Mesendoderm (in vitro differentiated cells): ENCODE results near the gene HABP2.

Experiments
- DNase-seq: peaks from one replicate; pipeline ENCODE4 v3.0.0; 2013
- H2AK5ac ChIP-seq: 2 replicates; pipeline ENCODE4 v1.6.1; 2013; ENCODE audit warnings: low read length, inconsistent platforms
- H2BK120ac ChIP-seq: 2 replicates; pipeline ENCODE4 v1.6.1; 2013; ENCODE audit warnings: low read depth, mild to moderate bottlenecking, low read length, moderate library complexity, mixed read lengths
- H2BK15ac ChIP-seq: replicated peaks from 2 replicates; pipeline ENCODE4 v1.6.1; 2013; ENCODE audit warnings: low read depth, mild to moderate bottlenecking, moderate library complexity
- H2BK5ac ChIP-seq: 2 replicates; pipeline ENCODE4 v1.6.1; 2013; ENCODE audit warnings: low read length, inconsistent platforms
- H3K18ac ChIP-seq: 2 replicates; pipeline ENCODE4 v1.6.1; 2013; ENCODE audit warnings: mild to moderate bottlenecking, low read length, mixed read lengths
- H3K23ac ChIP-seq: one replicate; pipeline ENCODE4 v1.6.1; 2013; ENCODE audit warnings: low read length
- H3K27ac ChIP-seq: 2 replicates; pipeline ENCODE4 v1.5.1; 2013; ENCODE audit warnings: low read depth, mild to moderate bottlenecking, inconsistent platforms, low read length, moderate library complexity
- H3K27me3 ChIP-seq: 2 replicates; pipeline ENCODE4 v1.6.1; 2013; ENCODE audit warnings: low read length, control low read depth, mild to moderate bottlenecking, inconsistent platforms; ENCODE audit not compliant: insufficient read depth, poor library complexity
- H3K36me3 ChIP-seq: 2 replicates; pipeline ENCODE4 v1.6.1; 2013; ENCODE audit warnings: low read length, inconsistent platforms; ENCODE audit not compliant: control insufficient read depth, insufficient read depth
- H3K4ac ChIP-seq: one replicate; pipeline ENCODE4 v1.6.1; 2013; ENCODE audit warnings: low read depth, mild to moderate bottlenecking, low read length, moderate library complexity
- H3K4me1 ChIP-seq: 2 replicates; pipeline ENCODE4 v1.6.1; 2013; ENCODE audit warnings: low read depth, low read length, inconsistent platforms; ENCODE audit not compliant: control insufficient read depth
- H3K4me2 ChIP-seq: 2 replicates; pipeline ENCODE4 v1.6.1; 2013; ENCODE audit warnings: low read length
- H3K4me3 ChIP-seq: 2 replicates; pipeline ENCODE4 v1.5.1; 2013; ENCODE audit warnings: mild to moderate bottlenecking, low read length
- H3K56ac ChIP-seq: one replicate; pipeline ENCODE4 v1.6.1; 2013; ENCODE audit warnings: low read length
- H3K79me1 ChIP-seq: 2 replicates; pipeline ENCODE4 v1.6.1; 2013; ENCODE audit warnings: low read length, inconsistent platforms
- H3K79me2 ChIP-seq: 2 replicates; pipeline ENCODE4 v1.6.1; 2013; ENCODE audit warnings: mild to moderate bottlenecking, low read length; ENCODE audit not compliant: control insufficient read depth, insufficient read depth
- H3K9ac ChIP-seq: 2 replicates; pipeline ENCODE4 v1.6.1; 2013; ENCODE audit warnings: low read length, inconsistent platforms
- H4K5ac ChIP-seq: one replicate; pipeline ENCODE4 v1.6.1; 2013; ENCODE audit warnings: low read length
- H4K8ac ChIP-seq: one replicate; pipeline ENCODE4 v1.6.1; 2013; ENCODE audit warnings: low read depth, mild to moderate bottlenecking, control low read depth, low read length, moderate library complexity
- WGBS: extraction: QIAGEN DNeasy Blood & Tissue Kit; methylation state at CpG from one replicate; pipeline ENCODE4 v1.1.7; 2013; ENCODE audit warnings: low lambda C conversion rate, missing lambda C conversion rate; ENCODE audit not compliant: insufficient coverage; ENCODE audit errors: extremely low coverage; 5-methylcytosine and 5-hydroxymethylcytosine counted together

HABP2 gene

GRCh38 chr10:113560071-113560470 is 7.2 kb downstream of the HABP2 start:
- no peak overlapping the region for H4K8ac ChIP-seq
- no peaks in the 10 kb centered on the region for H3K36me3 ChIP-seq
- no peak overlapping the region for H3K56ac ChIP-seq
- H2BK15ac ChIP-seq: no peak overlapping the region
- H2AK5ac ChIP-seq: no peak overlapping the region
- H3K9ac ChIP-seq: no peak overlapping the region
- no peak overlapping the region for H3K27ac ChIP-seq
- no peak overlapping the region for H3K4me3 ChIP-seq
- peaks cover 3% of the 10 kb centered on the region for H3K27me3 ChIP-seq
- no peak overlapping the region for H2BK120ac ChIP-seq
- WGBS: no CpG with 5 or more reads among the region's 5 CpGs
- H3K23ac ChIP-seq: no peak overlapping the region
- no peaks in the 10 kb centered on the region for H3K79me1 ChIP-seq
- H3K4me2 ChIP-seq: no peak overlapping the region
- DNase-seq: no peak
- H3K4me1 ChIP-seq: no peaks in the 10 kb centered on the region
- no peak overlapping the region for H3K18ac ChIP-seq
- H4K5ac ChIP-seq: no peak overlapping the region
- H3K4ac ChIP-seq: no peak overlapping the region
- H2BK5ac ChIP-seq: no peak overlapping the region
- H3K79me2 ChIP-seq: no peaks in the 10 kb centered on the region

GRCh38 chr10:113561214-113561613 is 8.4 kb downstream of the HABP2 start:
- Histone ChIP-seq H3K9ac (no peak overlapping the region), H3K4me2 (no peak overlapping the region), H4K8ac (no peak overlapping the region), H3K79me2 (no peaks in the 10 kb centered on the region), H3K36me3 (no peaks in the 10 kb centered on the region), H3K4me1 (no peaks in the 10 kb centered on the region), H2BK15ac (no peak overlapping the region), H2AK5ac (no peak overlapping the region), H3K4ac (no peak overlapping the region), H2BK120ac (no peak overlapping the region), H2BK5ac (no peak overlapping the region), H3K27ac (no peak overlapping the region), H3K4me3 (no peak overlapping the region), H3K23ac (no peak overlapping the region), H3K27me3 (peaks cover 3% of the 10 kb centered on the region), H3K18ac (no peak overlapping the region), H3K79me1 (no peaks in the 10 kb centered on the region), H3K56ac (no peak overlapping the region), H4K5ac (no peak overlapping the region)
- no CpG with 5 or more reads among the region's 3 CpGs for WGBS
- no peak for DNase-seq

GRCh38 chr10:113562069-113562468 is 9.2 kb downstream of the HABP2 start:
- Histone ChIP-seq H2BK120ac (no peak overlapping the region), H3K27ac (no peak overlapping the region), H3K56ac (no peak overlapping the region), H3K4me2 (no peak overlapping the region), H3K4me1 (no peaks in the 10 kb centered on the region), H3K4me3 (no peak overlapping the region), H4K8ac (no peak overlapping the region), H3K27me3 (peaks cover 3% of the 10 kb centered on the region), H3K4ac (no peak overlapping the region), H3K9ac (no peak overlapping the region), H2BK15ac (no peak overlapping the region), H3K79me1 (no peaks in the 10 kb centered on the region), H2AK5ac (no peak overlapping the region), H4K5ac (no peak overlapping the region), H3K36me3 (no peaks in the 10 kb centered on the region), H3K18ac (no peak overlapping the region), H3K79me2 (no peaks in the 10 kb centered on the region), H2BK5ac (no peak overlapping the region), H3K23ac (no peak overlapping the region)
- WGBS: no CpG with 5 or more reads among the region's 6 CpGs
- DNase-seq: no peak

- H4K5ac ChIP-seq: no peak overlapping the region
- no peak overlapping the region for H3K4ac ChIP-seq
- no peak overlapping the region for H3K18ac ChIP-seq
- DNase-seq: no peak
- no peaks in the 10 kb centered on the region for H3K79me1 ChIP-seq
- H2BK5ac ChIP-seq: no peak overlapping the region
- no peak overlapping the region for H3K4me3 ChIP-seq
- H3K9ac ChIP-seq: no peak overlapping the region
- no peak overlapping the region for H3K27ac ChIP-seq
- H3K27me3 ChIP-seq: peaks cover 3% of the 10 kb centered on the region
- H3K79me2 ChIP-seq: no peaks in the 10 kb centered on the region
- H3K36me3 ChIP-seq: no peaks in the 10 kb centered on the region
- no peaks in the 10 kb centered on the region for H3K4me1 ChIP-seq
- no peak overlapping the region for H4K8ac ChIP-seq
- H2AK5ac ChIP-seq: no peak overlapping the region
- no CpG with 5 or more reads among the region's 5 CpGs for WGBS
- no peak overlapping the region for H3K56ac ChIP-seq
- H3K23ac ChIP-seq: no peak overlapping the region
- no peak overlapping the region for H3K4me2 ChIP-seq
- no peak overlapping the region for H2BK120ac ChIP-seq
- H2BK15ac ChIP-seq: no peak overlapping the region
Observed at GRCh38 chr10:113562704-113563103, 9.9 kb downstream of the HABP2 start.

DNA sequence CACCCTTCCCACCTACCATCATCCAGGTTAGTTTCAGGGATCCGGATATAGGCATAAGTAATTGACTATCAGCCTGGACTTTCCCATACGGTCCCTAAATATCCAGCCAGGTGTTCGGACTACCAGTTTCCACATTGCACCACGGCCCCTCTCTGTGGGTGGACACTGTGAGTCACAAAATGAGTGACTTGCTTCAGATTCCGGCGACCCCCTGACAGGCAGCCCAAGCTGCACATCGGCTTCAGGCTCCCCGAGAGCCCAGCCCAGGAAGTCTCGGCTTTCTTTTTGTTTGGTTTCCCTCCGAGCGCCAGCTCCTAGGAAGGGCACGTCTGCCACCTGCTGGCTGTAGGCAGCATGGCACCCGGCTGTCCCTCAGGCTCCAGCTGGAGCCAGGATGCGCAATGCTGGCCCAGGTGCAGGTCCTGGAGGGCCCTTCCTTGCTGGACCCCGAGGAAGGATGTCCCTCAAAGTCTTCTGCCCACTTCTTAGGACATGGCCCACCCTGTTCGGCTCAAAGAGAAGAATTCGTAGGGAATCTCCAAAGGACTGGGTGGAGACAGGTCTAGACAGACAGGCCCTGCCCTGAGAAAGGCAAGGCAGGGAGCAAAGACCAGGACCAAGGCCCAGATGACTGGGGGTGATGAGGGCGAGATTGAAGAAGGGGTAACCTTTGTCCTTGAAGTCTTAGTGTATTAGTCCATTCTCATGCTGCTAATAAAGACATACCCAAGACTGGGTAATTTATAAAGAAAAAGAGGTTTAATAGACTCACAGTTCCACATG is 10.6 kb downstream of the HABP2 start:
- peak; percentile 75 for DNase-seq
- Histone ChIP-seq H4K8ac (no peak overlapping the region), H4K5ac (no peak overlapping the region), H3K79me2 (no peaks in the 10 kb centered on the region), H3K4me3 (no peak overlapping the region), H3K36me3 (no peaks in the 10 kb centered on the region), H3K4ac (no peak overlapping the region), H3K23ac (no peak overlapping the region), H2BK15ac (no peak overlapping the region), H3K27ac (no peak overlapping the region), H3K18ac (no peak overlapping the region), H3K9ac (no peak overlapping the region), H3K4me1 (no peaks in the 10 kb centered on the region), H2BK120ac (no peak overlapping the region), H3K56ac (no peak overlapping the region), H2AK5ac (no peak overlapping the region), H3K4me2 (peak overlapping the region; percentile 15), H3K27me3 (peaks cover 3% of the 10 kb centered on the region), H2BK5ac (no peak overlapping the region), H3K79me1 (no peaks in the 10 kb centered on the region)
- no CpG with 5 or more reads among the region's 18 CpGs for WGBS

- Histone ChIP-seq H3K4me2 (no peak overlapping the region), H2BK15ac (no peak overlapping the region), H3K27ac (no peak overlapping the region), H4K8ac (no peak overlapping the region), H3K79me1 (no peaks in the 10 kb centered on the region), H4K5ac (no peak overlapping the region), H2BK5ac (no peak overlapping the region), H2AK5ac (no peak overlapping the region), H3K4me3 (no peak overlapping the region), H3K4me1 (no peaks in the 10 kb centered on the region), H3K9ac (no peak overlapping the region), H2BK120ac (no peak overlapping the region), H3K56ac (no peak overlapping the region), H3K18ac (no peak overlapping the region), H3K79me2 (no peaks in the 10 kb centered on the region), H3K27me3 (peaks cover 3% of the 10 kb centered on the region), H3K4ac (no peak overlapping the region), H3K23ac (no peak overlapping the region), H3K36me3 (no peaks in the 10 kb centered on the region)
- no peak for DNase-seq
- WGBS: no CpG with 5 or more reads among the region's 1 CpG
Observed at GRCh38 chr10:113565364-113565763, 12.5 kb downstream of the HABP2 start.
